Peyer's patch (tissue), 4 donors: ENCODE measurements around the gene PCSK2.

Source experiments
- POLR2A ChIP-seq, 2 donors: fragments of 450-650 bp; IDR thresholded peaks; one replicate each; pipeline ENCODE4 v1.5.1; 2017; ENCODE audit warnings: antibody characterized with exemption in 2 of 2, mild to moderate bottlenecking in 2 of 2, moderate library complexity in 2 of 2
- TF ChIP-seq, protein P1 (sequence below), 6 experiments: fragments of 450-650 bp in 4 of 6; fragments of 200-600 bp in 2 of 6; sonication (generic) in 1 of 6; IDR thresholded peaks; one replicate each; pipeline ENCODE4 v1.5.1; 2017 to 2019; ENCODE audit warnings: antibody characterized with exemption in 6 of 6, mild to moderate bottlenecking in 3 of 6, moderate library complexity in 1 of 6

DNA sequence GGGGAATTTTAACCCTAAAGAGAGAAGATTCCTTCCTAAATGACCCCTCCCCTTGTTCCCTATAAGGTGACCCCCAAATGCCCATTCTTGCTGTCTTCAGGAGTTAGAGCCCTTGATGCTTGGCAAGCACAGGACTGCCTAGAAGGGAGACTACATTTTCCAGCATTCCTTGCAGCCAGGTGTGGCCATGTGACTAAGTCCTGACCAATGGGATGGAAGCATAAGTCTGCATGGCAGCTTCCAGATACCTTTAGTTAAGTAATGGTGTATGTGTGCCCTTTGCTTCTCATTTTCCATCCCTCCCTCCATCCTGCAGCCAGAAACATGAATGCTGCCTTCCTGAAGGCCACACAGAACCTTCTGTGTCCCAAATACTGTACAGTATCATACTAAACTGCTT lies 298.8 kb downstream of the PCSK2 start:
- TF ChIP-seq, protein P1, sequence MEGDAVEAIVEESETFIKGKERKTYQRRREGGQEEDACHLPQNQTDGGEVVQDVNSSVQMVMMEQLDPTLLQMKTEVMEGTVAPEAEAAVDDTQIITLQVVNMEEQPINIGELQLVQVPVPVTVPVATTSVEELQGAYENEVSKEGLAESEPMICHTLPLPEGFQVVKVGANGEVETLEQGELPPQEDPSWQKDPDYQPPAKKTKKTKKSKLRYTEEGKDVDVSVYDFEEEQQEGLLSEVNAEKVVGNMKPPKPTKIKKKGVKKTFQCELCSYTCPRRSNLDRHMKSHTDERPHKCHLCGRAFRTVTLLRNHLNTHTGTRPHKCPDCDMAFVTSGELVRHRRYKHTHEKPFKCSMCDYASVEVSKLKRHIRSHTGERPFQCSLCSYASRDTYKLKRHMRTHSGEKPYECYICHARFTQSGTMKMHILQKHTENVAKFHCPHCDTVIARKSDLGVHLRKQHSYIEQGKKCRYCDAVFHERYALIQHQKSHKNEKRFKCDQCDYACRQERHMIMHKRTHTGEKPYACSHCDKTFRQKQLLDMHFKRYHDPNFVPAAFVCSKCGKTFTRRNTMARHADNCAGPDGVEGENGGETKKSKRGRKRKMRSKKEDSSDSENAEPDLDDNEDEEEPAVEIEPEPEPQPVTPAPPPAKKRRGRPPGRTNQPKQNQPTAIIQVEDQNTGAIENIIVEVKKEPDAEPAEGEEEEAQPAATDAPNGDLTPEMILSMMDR (IDR thresholded peaks at IDR 0.05) = no peak
- TF ChIP-seq POLR2A (IDR thresholded peaks at IDR 0.05) = no peak
